Epithelial cell of esophagus (primary cell): Measurements from ENCODE around the gene PNLIPRP2.

ENCODE experiments used
- DNase-seq: peaks from one replicate; pipeline ENCODE4 v3.0.0; 2010; ENCODE audit warnings: low read depth
- H3K4me3 ChIP-seq: 2 replicates; pipeline ENCODE4 v1.5.1; 2011; ENCODE audit warnings: mild to moderate bottlenecking, low read length, control low read depth
- TF ChIP-seq, protein P1 (sequence below): IDR thresholded peaks from 2 replicates; pipeline ENCODE4 v1.5.1; 2011; ENCODE audit warnings: low read depth, mild to moderate bottlenecking, low read length, control low read depth, inconsistent platforms; ENCODE audit not compliant: insufficient read depth; ENCODE audit errors: missing control alignments

PNLIPRP2 gene

GRCh38 chr10:116627386-116627933, 6.7 kb downstream of the PNLIPRP2 start:
- H3K4me3 ChIP-seq = no peak overlapping the region
- peak; percentile 15 for DNase-seq
- TF ChIP-seq, protein P1, sequence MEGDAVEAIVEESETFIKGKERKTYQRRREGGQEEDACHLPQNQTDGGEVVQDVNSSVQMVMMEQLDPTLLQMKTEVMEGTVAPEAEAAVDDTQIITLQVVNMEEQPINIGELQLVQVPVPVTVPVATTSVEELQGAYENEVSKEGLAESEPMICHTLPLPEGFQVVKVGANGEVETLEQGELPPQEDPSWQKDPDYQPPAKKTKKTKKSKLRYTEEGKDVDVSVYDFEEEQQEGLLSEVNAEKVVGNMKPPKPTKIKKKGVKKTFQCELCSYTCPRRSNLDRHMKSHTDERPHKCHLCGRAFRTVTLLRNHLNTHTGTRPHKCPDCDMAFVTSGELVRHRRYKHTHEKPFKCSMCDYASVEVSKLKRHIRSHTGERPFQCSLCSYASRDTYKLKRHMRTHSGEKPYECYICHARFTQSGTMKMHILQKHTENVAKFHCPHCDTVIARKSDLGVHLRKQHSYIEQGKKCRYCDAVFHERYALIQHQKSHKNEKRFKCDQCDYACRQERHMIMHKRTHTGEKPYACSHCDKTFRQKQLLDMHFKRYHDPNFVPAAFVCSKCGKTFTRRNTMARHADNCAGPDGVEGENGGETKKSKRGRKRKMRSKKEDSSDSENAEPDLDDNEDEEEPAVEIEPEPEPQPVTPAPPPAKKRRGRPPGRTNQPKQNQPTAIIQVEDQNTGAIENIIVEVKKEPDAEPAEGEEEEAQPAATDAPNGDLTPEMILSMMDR = peak; percentile 11

DNA sequence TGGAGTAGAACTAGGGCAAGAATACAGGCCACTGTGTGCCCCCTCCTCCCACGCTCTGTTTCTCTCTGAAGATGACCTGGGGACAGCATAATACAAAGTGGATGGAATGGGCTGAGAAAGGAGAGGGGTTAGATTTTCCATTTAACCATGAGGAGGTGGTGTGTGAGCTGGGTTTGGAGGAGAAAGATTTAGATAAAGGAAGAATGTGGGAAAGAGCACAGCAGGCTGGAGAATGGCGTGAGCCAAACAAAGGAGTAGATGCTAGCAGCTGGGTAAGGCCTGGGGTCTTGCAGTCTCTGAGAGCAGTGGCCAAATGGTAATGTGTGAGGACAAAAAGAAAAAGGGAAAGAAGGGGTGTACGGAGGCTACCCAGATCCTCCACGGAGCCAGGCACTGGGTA, 8.6 kb downstream of the PNLIPRP2 start:
- no peak overlapping the region for H3K4me3 ChIP-seq
- TF ChIP-seq, protein P1 = no peak
- DNase-seq = no peak

DNA sequence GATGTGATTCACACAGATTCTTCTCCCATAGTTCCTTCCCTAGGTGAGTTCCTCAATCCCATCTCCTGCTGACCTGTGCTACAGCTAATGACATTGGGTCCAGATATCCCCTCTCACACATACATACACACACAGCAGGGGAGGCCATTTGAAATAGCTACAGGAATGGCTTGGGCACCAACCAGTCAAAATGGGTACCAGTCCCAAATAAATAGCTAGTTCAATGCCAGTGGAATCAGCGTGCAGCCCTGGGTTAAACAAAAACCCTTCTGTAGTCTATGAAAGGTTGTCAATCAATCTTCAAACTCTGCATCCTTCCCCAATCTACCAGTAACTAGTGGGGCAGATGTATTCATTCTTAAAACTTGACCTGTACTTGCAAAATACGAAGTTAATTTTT, 9.3 kb downstream of the PNLIPRP2 start:
- DNase-seq = no peak
- H3K4me3 ChIP-seq = no peak overlapping the region
- TF ChIP-seq, protein P1 = no peak

DNA sequence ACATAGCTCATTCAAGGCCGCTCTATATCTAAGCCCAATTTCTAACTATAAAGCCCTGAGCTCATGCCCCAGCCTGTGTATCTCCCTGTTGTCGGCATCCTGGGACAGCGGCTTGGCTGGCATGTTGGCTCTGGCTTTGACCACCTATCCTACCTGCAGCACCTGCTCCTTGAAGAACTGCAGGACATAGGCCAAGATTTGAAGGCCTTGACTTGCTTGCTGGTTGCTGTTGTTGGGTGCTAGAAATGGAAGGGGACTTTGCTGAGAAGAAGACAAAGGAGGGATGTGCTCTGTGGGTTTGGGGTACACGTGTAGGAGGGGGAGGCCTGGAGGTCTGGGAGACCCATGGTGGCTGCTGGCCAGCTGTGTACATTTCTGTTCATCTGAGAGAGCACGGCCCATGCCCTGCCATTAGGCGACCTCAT, 11.1 kb downstream of the PNLIPRP2 start:
- DNase-seq = no peak
- TF ChIP-seq, protein P1 = no peak
- H3K4me3 ChIP-seq = no peak overlapping the region

DNA sequence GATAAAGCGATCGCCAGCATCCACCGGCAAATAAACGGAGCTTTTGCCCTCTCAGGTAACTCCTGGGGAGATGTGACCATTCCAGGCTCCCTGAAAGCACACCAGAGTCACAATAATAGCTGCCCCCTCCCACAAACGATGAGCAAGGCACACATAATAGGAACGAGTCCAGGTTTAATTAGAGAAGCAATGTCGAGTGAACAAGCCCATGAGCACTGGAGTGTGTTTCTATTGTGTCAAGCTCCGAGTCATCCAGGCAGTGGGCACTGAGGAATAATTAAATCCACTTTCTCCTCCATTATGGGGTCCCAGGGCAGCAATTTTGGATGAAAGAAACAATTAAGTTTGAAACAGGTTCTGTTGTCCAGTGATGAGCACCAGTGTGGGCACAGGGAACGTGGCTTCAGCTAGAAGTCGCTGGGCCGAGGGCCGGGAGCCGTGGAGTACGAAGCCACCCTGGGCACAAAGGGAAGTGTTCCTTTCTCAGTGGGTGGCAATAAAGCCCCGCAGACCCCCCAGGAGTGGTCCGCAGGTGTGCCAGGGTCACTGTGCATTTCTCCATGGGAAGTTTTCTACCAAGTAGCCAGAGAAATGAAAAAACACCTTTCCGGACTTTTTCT, 12.0 kb downstream of the PNLIPRP2 start:
- no peak overlapping the region for H3K4me3 ChIP-seq
- DNase-seq = no peak
- TF ChIP-seq, protein P1 = no peak

DNA sequence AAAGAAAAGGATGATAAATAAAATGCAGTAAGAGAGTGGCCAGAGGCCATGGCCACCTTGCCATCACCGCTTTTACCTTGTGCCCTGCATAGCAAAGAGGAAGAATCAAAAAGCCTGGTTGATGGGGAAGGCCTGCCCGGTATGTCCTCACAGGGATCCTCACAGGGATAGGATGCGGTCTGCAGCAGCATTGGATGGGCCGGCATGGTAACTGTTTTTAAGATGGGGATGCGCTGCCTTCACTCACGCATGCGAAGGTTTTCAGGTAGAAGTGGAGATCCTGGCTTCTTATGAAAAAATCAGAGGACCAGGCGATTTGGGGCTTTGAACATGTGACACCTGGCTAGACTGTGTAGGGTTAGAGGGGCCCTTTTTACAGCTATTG, 12.5 kb downstream of the PNLIPRP2 start:
- TF ChIP-seq, protein P1 = no peak
- no peak for DNase-seq
- no peak overlapping the region for H3K4me3 ChIP-seq
